SIG-M5 treated with dmso at 0.1 percent for 504 hours (cell line): ENCODE results near the gene SREBF1.
A peak's percentile ranks its signal among the peaks of the same experiment; 100 is the strongest.

Experiments used
- DNase-seq: peaks from one replicate; lab custom pipeline; 2025; ENCODE audit not compliant: unreplicated experiment; lab: John Stamatoyannopoulos, UW

Gene SREBF1

DNA sequence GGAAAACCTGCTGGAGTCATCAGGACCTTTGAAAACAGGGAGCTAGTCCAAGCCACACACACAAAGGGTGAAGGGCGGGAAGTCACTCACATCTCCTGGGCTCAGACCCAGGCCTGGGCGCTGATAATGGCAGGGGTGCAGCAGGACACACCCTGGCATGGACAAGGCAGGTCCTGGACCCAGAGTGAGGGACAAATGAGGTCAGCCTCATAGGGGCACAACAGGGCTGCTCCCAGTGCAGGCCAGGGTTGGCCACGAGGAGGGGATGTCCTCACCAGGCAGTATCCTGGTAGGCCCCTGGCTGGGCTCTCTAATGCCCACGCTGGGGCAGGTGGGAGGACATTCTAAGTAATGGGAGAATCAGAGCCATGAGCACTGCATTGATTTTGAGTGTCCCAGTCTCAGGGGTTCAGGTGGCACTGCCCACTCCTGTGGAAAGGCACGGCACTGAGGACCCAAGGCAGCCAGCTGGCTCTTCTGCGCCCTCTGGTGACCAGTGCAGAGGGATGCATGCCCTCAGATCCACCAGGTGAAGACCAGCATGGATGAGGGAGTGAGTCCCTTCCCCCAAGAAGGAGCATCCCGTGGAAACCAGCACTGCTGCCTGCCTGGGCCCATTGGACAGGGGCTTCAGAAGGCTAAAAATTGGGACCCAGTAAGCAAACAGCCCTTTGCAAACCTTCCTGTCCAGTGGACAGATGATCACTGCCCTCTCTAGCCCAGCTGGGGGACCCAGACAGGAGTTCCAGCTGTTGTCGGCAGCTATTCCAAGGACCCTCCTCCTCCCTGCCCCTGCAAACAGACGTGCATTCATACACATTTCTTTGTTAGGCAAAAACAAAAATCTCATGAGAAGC is 23.4 kb upstream of the SREBF1 start:
- DNase-seq = peak; percentile 24

GRCh38 chr17:17857496-17857895 is 20.7 kb upstream of the SREBF1 start:
- no peak for DNase-seq

- DNase-seq = no peak
Measured at GRCh38 chr17:17856386-17856785, 19.6 kb upstream of the SREBF1 start.

GRCh38 chr17:17855976-17856375 is 19.2 kb upstream of the SREBF1 start:
- no peak for DNase-seq

- DNase-seq = no peak
Measured at GRCh38 chr17:17853811-17854447, 17.1 kb upstream of the SREBF1 start.

DNA sequence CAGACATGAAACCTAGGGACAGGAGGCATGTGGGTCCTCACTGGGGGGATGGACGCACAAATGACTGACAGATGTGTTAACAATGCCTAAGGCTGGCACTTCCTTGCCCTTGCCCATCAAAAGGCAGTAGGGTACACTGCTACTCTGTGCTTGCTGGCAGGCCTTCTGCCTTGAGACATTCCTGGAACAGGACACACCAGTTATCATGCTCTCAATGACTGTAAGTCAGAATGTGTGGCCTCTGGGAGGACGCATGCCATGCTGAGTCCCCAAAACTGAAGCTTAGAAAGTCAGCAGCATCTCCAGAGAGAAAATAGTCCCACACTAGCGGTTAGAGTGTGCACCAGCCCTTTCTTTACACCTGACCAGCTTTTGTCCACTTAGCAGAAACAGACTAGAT is 16.1 kb upstream of the SREBF1 start:
- DNase-seq = no peak

- DNase-seq = no peak
Measured at GRCh38 chr17:17851103-17852002, 14.6 kb upstream of the SREBF1 start.

DNA sequence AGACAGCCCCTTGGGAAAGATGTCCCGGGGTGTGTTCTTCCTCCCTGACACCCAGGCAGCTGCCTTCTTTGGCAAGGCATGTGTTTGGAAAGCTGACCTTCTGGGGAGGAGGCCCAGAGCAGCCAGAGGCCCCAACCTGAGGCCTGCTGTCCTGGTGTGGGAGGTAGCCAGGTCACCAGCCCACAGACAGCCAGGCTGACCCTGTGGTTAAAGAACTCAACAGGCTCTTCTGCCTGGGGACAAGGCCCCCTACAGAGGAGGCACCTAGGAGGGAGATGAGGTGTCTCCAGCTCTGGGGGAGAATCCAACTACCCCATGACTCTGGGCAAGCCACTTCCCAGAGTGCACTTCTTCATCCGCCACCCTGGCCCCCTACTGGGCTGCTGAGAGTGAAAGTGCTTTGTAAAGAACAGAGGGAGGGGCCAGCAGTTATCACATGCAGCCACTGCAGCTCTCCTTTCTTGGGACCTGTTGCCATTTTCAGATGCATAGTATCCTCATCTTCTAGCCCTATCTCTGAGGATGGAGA is 13.1 kb upstream of the SREBF1 start:
- DNase-seq = peak; percentile 70

DNA sequence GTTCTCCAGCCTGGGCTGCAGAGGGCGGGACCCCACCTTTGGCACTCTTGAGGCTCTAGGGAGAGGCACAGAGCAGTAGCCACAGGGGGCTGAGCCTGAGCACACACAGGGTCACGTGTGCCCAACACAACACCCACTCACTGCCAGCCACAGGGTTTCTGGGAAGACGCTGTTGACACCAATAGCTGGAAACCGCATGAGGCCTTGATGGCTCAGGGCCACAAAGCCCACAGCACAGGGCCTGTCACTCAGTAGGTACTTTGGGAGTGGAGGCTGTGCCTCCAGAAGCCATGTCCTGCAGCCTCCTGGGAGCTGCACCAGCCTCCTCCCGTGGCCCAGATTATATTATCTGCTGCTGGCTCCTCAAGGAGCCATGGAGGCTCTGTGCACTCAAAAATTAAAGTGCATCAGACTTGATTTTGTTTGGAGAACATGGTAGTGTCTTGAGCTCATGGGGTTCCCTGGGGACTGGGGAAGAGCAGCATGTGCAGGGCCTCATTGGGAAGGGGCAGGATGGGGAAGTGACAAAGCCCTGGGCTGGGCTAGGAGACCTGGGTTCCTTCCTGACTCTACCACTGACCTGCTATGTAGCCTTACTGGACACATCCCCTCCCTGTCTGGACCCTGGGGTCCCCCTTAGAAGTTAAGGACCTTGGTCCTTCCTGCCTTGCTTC is 12.5 kb upstream of the SREBF1 start:
- peak; percentile 43 for DNase-seq

- DNase-seq = no peak
Measured at GRCh38 chr17:17848311-17849082, 11.7 kb upstream of the SREBF1 start.

- no peak for DNase-seq
Measured at GRCh38 chr17:17847726-17848125, 10.9 kb upstream of the SREBF1 start.

DNA sequence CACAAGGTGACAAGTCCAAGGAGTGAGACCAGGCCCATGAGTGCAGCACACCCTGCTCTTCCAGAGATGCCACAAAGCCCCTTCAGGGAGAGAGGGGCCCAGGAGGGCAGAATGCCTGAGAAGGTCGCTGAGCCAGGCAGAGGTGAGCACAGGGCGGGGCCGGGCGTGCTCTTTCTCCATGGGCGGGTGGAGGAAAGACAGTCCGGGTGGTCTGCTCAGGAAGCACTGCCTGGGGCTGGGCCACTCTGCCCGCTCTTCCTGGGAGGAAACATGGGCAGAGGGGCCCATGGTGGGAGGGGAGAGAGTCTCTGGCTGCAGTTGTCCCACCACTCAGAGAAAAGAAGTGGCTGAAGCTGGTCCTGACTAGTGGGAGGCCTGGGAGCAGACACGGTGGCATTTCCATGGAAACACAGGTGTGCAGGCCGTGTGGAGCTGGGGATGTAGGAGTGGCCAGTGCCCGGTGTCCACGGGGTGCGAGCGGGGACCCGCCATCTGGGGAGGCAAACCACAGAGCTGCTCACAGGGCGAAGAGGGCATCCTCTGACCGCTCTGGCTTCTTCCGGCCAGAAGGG is 10.4 kb upstream of the SREBF1 start:
- no peak for DNase-seq

DNA sequence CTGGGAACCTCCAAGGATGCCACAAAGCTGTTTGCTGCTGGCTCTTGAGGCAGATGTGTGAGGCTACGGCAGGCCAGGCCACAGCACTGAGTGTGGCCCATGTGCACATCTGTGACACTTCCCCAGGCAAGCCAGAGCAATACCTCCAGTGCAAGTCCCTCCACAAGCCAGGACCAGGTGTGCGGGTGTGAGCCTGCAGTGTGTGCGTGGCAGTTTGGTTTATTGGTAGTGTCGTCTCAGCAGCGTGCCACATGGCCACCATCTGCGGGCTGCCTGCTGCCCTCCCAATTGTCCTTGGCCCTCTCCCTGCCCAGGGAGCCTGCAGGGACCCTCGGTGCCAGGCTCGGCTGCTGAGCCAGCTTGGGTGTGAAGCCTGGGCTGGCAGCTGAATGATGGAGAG is 9.9 kb upstream of the SREBF1 start:
- DNase-seq = no peak

- DNase-seq = no peak
Measured at GRCh38 chr17:17846003-17846402, 9.2 kb upstream of the SREBF1 start.

- DNase-seq = no peak
Measured at GRCh38 chr17:17845046-17845775, 8.4 kb upstream of the SREBF1 start.

DNA sequence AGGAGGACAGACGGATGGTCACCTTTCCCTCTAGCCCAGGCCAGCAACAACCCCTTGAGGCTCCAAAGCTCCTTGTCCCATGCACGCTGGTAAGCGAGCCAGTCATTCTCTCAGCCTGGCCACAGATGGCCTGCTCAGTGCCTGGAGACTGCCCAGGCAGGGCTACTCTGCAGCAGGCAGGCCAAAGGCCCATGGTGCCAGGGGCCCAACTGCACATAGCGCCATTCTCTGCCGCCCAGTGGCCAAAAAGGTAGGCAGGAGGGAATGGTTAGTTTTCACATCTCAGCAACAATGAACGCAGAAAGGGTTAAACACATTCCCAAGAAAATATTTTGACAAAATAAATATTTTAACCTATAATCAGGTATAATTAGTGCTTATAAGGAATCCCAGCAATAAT is 7.7 kb upstream of the SREBF1 start:
- DNase-seq = no peak

DNA sequence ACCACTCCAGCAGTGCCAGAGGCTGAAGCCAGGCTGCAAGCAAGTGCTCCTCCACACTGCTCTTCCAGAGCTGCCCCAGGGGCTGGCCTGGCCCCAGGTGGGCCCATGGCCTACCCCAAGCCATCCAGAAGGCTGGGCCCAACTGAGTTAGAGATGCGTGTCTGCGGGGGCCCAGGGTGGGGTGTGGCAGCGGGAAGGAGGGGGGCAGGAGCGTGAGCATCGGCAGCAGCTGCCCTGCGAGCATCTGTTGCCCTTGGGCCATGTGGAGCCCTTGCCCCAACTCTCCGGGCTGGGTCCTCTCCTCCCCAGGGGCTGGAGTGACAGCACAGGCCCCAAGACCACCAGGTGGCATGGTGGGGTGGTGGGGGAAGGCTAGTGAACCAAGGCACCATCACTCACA is 7.3 kb upstream of the SREBF1 start:
- DNase-seq = no peak

DNA sequence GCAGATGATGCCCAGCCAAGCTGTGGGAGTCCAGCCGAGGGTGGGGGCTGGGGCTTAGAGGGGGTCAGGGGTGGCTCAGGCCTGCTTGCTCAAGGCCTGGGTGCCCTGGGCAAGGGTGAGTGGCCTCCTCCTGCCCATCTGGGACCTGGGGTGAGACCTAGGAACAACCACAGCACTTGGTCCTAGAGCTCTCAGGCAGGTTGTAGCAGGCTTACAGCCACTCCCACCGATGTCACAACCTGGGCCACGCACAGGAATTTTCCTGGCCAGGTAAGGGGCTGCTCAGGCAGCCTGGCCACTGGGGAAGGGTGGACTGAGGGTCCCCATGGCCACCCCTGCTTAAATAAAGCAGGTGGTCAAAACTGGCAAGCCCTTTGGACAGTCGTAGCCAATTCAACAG is 6.3 kb upstream of the SREBF1 start:
- no peak for DNase-seq
